Measurements from ENCODE around the gene EFCAB8.

- TF ChIP-seq CTCF (IDR thresholded peaks at IDR 0.05; ENCODE audit: poor library complexity): no peak
- no peak for TF ChIP-seq EZH2phosphoT487 (IDR thresholded peaks at IDR 0.05; ENCODE audit: low read depth, severe bottlenecking, unreplicated experiment)
Observed at GRCh38 chr20:32885952-32886351, 27.2 kb downstream of the EFCAB8 start.
